Vagina (tissue), 2 donors: ENCODE results near the gene RAD23A. TPM values are rescaled to one million over a fixed set of nuclear protein-coding genes. Genes with fewer than 3 reads are reported as not detected.

Experiments
- DNase-seq, 2 donors: peaks; one replicate each; pipeline ENCODE4 v3.0.0-alpha.2; 2017; ENCODE audit errors: extremely low spot score in 2 of 2
- H3K27ac ChIP-seq: fragments of 200-600 bp; sonication (generic); one replicate; pipeline ENCODE4 v1.5.1; 2019
- H3K27me3 ChIP-seq: fragments of 200-600 bp; sonication (generic); one replicate; pipeline ENCODE4 v1.5.1; 2019
- H3K36me3 ChIP-seq, 2 donors: fragments of 200-600 bp; sonication (generic); one replicate each; pipeline ENCODE4 v1.5.1; 2017 to 2019
- H3K4me1 ChIP-seq: fragments of 200-600 bp; sonication (generic); one replicate; pipeline ENCODE4 v1.5.1; 2019
- H3K4me3 ChIP-seq, 2 donors: fragments of 200-600 bp; sonication (generic); 1 replicate in 1 of 2; 2 replicates in 1 of 2; pipeline ENCODE4 v1.5.1; 2016 to 2019
- H3K9me3 ChIP-seq: fragments of 200-600 bp; sonication (generic); one replicate; pipeline ENCODE4 v1.5.1; 2019
- CTCF ChIP-seq, 3 experiments: fragments of 450-650 bp in 2 of 3; fragments of 200-600 bp in 1 of 3; sonication (generic) in 1 of 3; IDR thresholded peaks; one replicate each; pipeline ENCODE4 v1.5.1; 2017 to 2019; ENCODE audit warnings: antibody characterized with exemption in 3 of 3, mild to moderate bottlenecking in 2 of 3, moderate library complexity in 2 of 3
- POLR2A ChIP-seq, 2 donors: fragments of 450-650 bp; IDR thresholded peaks; one replicate each; pipeline ENCODE4 v1.6.1; 2017; ENCODE audit warnings: antibody characterized with exemption in 2 of 2, mild to moderate bottlenecking in 2 of 2, moderate library complexity in 2 of 2
- POLR2AphosphoS5 ChIP-seq, 2 donors: sonication (generic); formaldehyde crosslinking; IDR thresholded peaks; one replicate each; pipeline ENCODE4 v1.9.0; 2017; ENCODE audit warnings: antibody characterized with exemption in 2 of 2, mild to moderate bottlenecking in 2 of 2, low read depth in 1 of 2; ENCODE audit not compliant: insufficient read depth in 1 of 2
- intact Hi-C: fragments of 100-400 bp; cut with DNase I; formaldehyde crosslinking; loops from one replicate; pipeline ENCODE4 v1.15.1; 2023
- total RNA-seq: library from RNA; depleted of rRNA; stranded (reverse); fragments of >200 nt; gene quantifications from one replicate; pipeline ENCODE4 v1.2.3, GENCODE V29; 2016

Gene RAD23A
- total RNA-seq, 1 donor from 2014 or later = 85.9 TPM

- intact Hi-C loops = no loop called here
Measured at GRCh38 chr19:12938779-12939601, 6.7 kb upstream of the RAD23A start.

GRCh38 chr19:12939975-12940423 is 5.7 kb upstream of the RAD23A start:
- peak overlapping the region; percentile 92 for H3K27ac ChIP-seq
- H3K4me3 ChIP-seq = peak overlapping the region; percentile 97 to 100
- peaks cover 0 to 50% of the 10 kb centered on the region in 2 donors for H3K36me3 ChIP-seq
- intact Hi-C loops = no loop called here
- TF ChIP-seq CTCF (IDR thresholded peaks at IDR 0.05) (no peak), POLR2AphosphoS5 (IDR thresholded peaks at IDR 0.05; ENCODE audit: insufficient read depth in 1 of 2, low read depth in 1 of 2) (no peak), POLR2A (IDR thresholded peaks at IDR 0.05) (no peak)
- H3K9me3 ChIP-seq = no peaks in the 10 kb centered on the region
- no peaks in the 10 kb centered on the region for H3K27me3 ChIP-seq
- no peak for DNase-seq
- H3K4me1 ChIP-seq = peaks cover 66% of the 10 kb centered on the region

More at GRCh38 chr19:12938779-12939601, 6.7 kb upstream of the RAD23A start:
- peak overlapping the region; percentile 97 to 100 for H3K4me3 ChIP-seq
- peaks cover 0 to 43% of the 10 kb centered on the region in 2 donors for H3K36me3 ChIP-seq
- H3K9me3 ChIP-seq = no peaks in the 10 kb centered on the region
- peaks cover 56% of the 10 kb centered on the region for H3K4me1 ChIP-seq
- TF ChIP-seq POLR2A (IDR thresholded peaks at IDR 0.05) (no peak), POLR2AphosphoS5 (IDR thresholded peaks at IDR 0.05; ENCODE audit: insufficient read depth in 1 of 2, low read depth in 1 of 2) (peak in 1 of 2 donors; percentile 76), CTCF (IDR thresholded peaks at IDR 0.05) (peak in 1 of 3 experiments; percentile 5)
- peak overlapping the region; percentile 92 for H3K27ac ChIP-seq
- no peaks in the 10 kb centered on the region for H3K27me3 ChIP-seq
- DNase-seq = no peak

GRCh38 chr19:12940897-12941296 is 4.8 kb upstream of the RAD23A start:
- intact Hi-C loops = no loop called here
- no peak for DNase-seq
- peaks cover 0 to 50% of the 10 kb centered on the region in 2 donors for H3K36me3 ChIP-seq
- peaks cover 70% of the 10 kb centered on the region for H3K4me1 ChIP-seq
- H3K27ac ChIP-seq = no peak overlapping the region
- H3K4me3 ChIP-seq = peak overlapping the region in 1 of 2 donors; percentile 100
- no peaks in the 10 kb centered on the region for H3K27me3 ChIP-seq
- H3K9me3 ChIP-seq = no peaks in the 10 kb centered on the region
- TF ChIP-seq POLR2A (IDR thresholded peaks at IDR 0.05) (no peak), CTCF (IDR thresholded peaks at IDR 0.05) (no peak), POLR2AphosphoS5 (IDR thresholded peaks at IDR 0.05; ENCODE audit: insufficient read depth in 1 of 2, low read depth in 1 of 2) (no peak)

GRCh38 chr19:12943437-12944044 is 2.1 kb upstream of the RAD23A start:
- no peaks in the 10 kb centered on the region for H3K27me3 ChIP-seq
- no peak overlapping the region for H3K27ac ChIP-seq
- peaks cover 83% of the 10 kb centered on the region for H3K4me1 ChIP-seq
- intact Hi-C loops = no loop called here
- no peak for DNase-seq
- H3K9me3 ChIP-seq = no peaks in the 10 kb centered on the region
- TF ChIP-seq CTCF (IDR thresholded peaks at IDR 0.05) = no peak
- no peak for TF ChIP-seq POLR2AphosphoS5 (IDR thresholded peaks at IDR 0.05; ENCODE audit: insufficient read depth in 1 of 2, low read depth in 1 of 2)
- H3K36me3 ChIP-seq = peaks cover 0 to 65% of the 10 kb centered on the region in 2 donors
- H3K4me3 ChIP-seq = no peak overlapping the region
